ENCODE results near the gene EXOSC10.

The EXOSC10 gene

DNA sequence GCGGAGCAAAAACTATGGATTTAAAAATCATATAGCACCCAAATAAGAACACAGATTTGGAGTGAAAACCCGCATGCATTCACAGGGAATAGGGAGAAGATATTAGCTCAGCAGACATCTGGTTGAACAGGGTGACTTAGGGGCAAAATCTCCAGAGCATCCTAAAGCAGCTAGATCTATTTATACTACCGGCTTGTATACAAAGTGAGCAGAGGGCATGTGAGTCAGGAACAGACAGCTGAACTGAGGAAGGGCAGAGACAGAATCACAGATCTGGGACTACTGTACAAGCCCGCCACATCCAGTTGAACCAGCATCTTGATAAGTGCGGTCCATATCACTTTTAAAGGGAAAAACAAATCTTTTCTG lies 35.2 kb upstream of the EXOSC10 start:
- Histone ChIP-seq H3K4me1 (ENCODE audit: control insufficient read depth in 5 of 5, insufficient read depth in 5 of 5, low read length in 5 of 5) (peaks cover 0 to 11% (median 0%) of the 10 kb centered on the region in 5 donors), H3K27me3 (ENCODE audit: control insufficient read depth in 5 of 5, insufficient read depth in 4 of 5, low read length in 5 of 5) (no peaks in the 10 kb centered on the region), H3K4me3 (ENCODE audit: low read depth in 1 of 5, low read length in 5 of 5) (no peak overlapping the region), H3K9ac (ENCODE audit: low read length in 5 of 5) (peak overlapping the region in 1 of 5 donors; percentile 4), H3K9me3 (ENCODE audit: control insufficient read depth in 5 of 5, low read length in 5 of 5) (no peaks in the 10 kb centered on the region), H3K27ac (ENCODE audit: low read depth, low read length) (no peak overlapping the region), H3K36me3 (ENCODE audit: control insufficient read depth in 5 of 5, insufficient read depth in 5 of 5, low read length in 5 of 5) (peaks cover 29 to 83% (median 76%) of the 10 kb centered on the region in 5 donors)

DNA sequence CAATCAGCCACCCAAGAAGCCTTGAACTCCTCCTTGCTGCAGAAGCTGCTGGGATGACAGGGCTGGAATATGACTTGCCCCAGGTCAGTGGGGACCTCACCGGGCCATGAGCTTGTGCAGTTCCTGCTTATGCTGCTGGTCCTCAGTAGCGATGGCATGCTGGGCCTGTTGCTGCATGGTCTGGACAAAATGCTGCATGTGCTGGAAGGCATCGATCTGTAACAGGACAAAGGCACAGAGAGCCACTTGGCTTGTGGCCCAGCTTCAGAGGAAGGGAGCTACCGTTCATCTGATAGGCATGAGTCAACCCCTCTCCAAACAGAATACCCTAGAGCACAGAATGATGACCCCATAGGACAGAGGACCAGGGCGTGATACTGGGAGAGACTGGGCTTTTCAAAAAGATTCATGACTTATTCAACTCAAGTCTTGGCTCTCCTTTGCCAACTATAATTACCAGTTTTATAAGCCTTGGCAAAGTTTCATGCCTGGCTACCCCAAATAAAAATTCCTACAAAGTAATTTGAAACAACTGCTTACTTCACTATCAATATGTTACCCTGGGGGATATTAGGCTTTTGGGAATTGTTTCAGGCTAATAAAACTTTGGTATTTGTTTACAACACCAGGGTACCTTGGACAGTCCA lies 34.7 kb upstream of the EXOSC10 start:
- Histone ChIP-seq H3K27ac (ENCODE audit: low read depth, low read length) (no peak overlapping the region), H3K4me1 (ENCODE audit: control insufficient read depth in 5 of 5, insufficient read depth in 5 of 5, low read length in 5 of 5) (peaks cover 0 to 11% (median 0%) of the 10 kb centered on the region in 5 donors), H3K4me3 (ENCODE audit: low read depth in 1 of 5, low read length in 5 of 5) (no peak overlapping the region), H3K9me3 (ENCODE audit: control insufficient read depth in 5 of 5, low read length in 5 of 5) (no peaks in the 10 kb centered on the region), H3K36me3 (ENCODE audit: control insufficient read depth in 5 of 5, insufficient read depth in 5 of 5, low read length in 5 of 5) (peaks cover 31 to 83% (median 77%) of the 10 kb centered on the region in 5 donors), H3K9ac (ENCODE audit: low read length in 5 of 5) (peak overlapping the region in 1 of 5 donors; percentile 4), H3K27me3 (ENCODE audit: control insufficient read depth in 5 of 5, insufficient read depth in 4 of 5, low read length in 5 of 5) (no peaks in the 10 kb centered on the region)

DNA sequence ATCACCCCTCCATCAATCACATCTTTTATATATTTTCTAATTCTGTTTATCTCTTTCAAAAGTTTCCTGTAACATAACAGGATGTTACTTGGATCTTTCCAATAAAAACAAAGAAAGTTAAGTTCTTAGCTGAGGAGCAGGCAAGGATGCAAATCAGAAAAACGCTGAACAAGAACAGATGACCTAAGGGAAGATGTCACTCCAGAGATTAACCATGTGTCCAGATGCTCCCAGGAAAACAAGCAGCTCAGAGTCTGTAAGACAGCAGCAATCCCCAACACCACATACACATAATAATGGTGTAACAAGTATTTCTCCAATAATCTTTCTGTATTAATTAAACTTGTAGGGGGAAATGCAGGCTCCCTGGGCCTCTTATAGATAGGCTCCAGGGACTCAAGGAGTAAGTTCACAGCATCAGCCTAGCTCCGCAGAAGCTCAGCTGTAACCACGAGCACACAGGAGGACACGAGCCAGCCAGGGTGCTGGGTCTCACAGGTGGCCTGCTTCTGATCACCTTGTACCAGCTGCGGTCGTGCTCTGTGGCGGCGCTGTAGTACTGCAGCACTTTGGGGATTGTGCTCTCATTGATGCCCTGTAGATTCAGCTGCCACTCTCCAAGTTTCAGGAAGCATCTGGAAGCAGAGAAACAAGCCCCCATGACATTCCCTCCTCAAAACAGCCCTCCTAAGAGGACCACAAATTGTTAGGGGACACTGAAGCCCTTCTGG lies 33.1 kb upstream of the EXOSC10 start:
- Histone ChIP-seq H3K9me3 (ENCODE audit: control insufficient read depth in 5 of 5, low read length in 5 of 5) (no peaks in the 10 kb centered on the region), H3K27ac (ENCODE audit: low read depth, low read length) (no peak overlapping the region), H3K27me3 (ENCODE audit: control insufficient read depth in 5 of 5, insufficient read depth in 4 of 5, low read length in 5 of 5) (no peaks in the 10 kb centered on the region), H3K4me3 (ENCODE audit: low read depth in 1 of 5, low read length in 5 of 5) (no peak overlapping the region), H3K4me1 (ENCODE audit: control insufficient read depth in 5 of 5, insufficient read depth in 5 of 5, low read length in 5 of 5) (peaks cover 0 to 11% (median 0%) of the 10 kb centered on the region in 5 donors), H3K9ac (ENCODE audit: low read length in 5 of 5) (no peak overlapping the region), H3K36me3 (ENCODE audit: control insufficient read depth in 5 of 5, insufficient read depth in 5 of 5, low read length in 5 of 5) (peaks cover 27 to 83% (median 77%) of the 10 kb centered on the region in 5 donors)

DNA sequence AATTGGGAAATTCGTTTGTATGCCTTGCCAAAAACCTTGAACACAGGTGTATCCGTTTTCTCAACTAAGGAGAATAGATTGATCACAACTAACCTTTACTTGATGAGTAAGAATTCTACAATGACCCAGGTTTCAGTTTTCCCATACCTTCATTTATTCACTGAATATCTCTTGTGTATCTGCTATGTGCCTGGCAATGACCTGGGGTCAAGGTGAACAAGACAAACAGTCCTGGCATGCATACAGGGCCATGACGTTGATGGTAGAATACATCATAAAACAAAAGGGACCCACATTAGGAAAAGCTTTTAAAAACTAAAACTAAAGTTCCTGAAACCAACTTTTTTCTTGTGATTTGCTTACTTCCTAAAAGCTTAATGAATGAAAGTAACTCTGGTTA lies 32.1 kb upstream of the EXOSC10 start:
- H3K27me3 ChIP-seq (ENCODE audit: control insufficient read depth in 5 of 5, insufficient read depth in 4 of 5, low read length in 5 of 5): no peaks in the 10 kb centered on the region
- no peak overlapping the region for H3K27ac ChIP-seq (ENCODE audit: low read depth, low read length)
- peaks cover 19 to 83% (median 78%) of the 10 kb centered on the region in 5 donors for H3K36me3 ChIP-seq (ENCODE audit: control insufficient read depth in 5 of 5, insufficient read depth in 5 of 5, low read length in 5 of 5)
- H3K4me3 ChIP-seq (ENCODE audit: low read depth in 1 of 5, low read length in 5 of 5): no peak overlapping the region
- H3K9me3 ChIP-seq (ENCODE audit: control insufficient read depth in 5 of 5, low read length in 5 of 5): no peaks in the 10 kb centered on the region
- H3K4me1 ChIP-seq (ENCODE audit: control insufficient read depth in 5 of 5, insufficient read depth in 5 of 5, low read length in 5 of 5): peaks cover 0 to 11% (median 0%) of the 10 kb centered on the region in 5 donors
- H3K9ac ChIP-seq (ENCODE audit: low read length in 5 of 5): no peak overlapping the region

DNA sequence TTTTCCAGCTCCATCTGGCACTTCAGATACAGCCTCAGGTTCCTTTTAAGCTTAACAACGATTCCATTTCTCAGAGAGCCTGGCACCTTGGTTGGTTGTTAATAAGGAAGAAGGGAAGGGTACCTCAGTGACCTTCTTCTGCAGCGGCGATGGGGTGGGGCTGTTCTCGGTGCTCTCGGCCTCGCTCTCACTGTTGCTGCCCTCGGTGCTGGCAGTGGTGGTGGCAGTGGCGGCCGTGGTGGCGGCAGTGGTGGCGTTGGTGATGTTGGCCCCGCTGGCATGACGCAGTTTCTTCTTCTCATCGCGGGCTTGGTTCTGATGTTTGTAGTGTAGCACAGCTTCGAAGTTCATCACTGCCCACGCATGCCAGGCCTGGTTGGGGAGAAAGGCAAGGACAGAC lies 30.7 kb upstream of the EXOSC10 start:
- peaks cover 22 to 88% (median 82%) of the 10 kb centered on the region in 5 donors for H3K36me3 ChIP-seq (ENCODE audit: control insufficient read depth in 5 of 5, insufficient read depth in 5 of 5, low read length in 5 of 5)
- H3K27ac ChIP-seq (ENCODE audit: low read depth, low read length): no peak overlapping the region
- peaks cover 0 to 11% (median 0%) of the 10 kb centered on the region in 5 donors for H3K4me1 ChIP-seq (ENCODE audit: control insufficient read depth in 5 of 5, insufficient read depth in 5 of 5, low read length in 5 of 5)
- H3K27me3 ChIP-seq (ENCODE audit: control insufficient read depth in 5 of 5, insufficient read depth in 4 of 5, low read length in 5 of 5): no peaks in the 10 kb centered on the region
- no peak overlapping the region for H3K9ac ChIP-seq (ENCODE audit: low read length in 5 of 5)
- H3K4me3 ChIP-seq (ENCODE audit: low read depth in 1 of 5, low read length in 5 of 5): no peak overlapping the region
- H3K9me3 ChIP-seq (ENCODE audit: control insufficient read depth in 5 of 5, low read length in 5 of 5): no peaks in the 10 kb centered on the region

DNA sequence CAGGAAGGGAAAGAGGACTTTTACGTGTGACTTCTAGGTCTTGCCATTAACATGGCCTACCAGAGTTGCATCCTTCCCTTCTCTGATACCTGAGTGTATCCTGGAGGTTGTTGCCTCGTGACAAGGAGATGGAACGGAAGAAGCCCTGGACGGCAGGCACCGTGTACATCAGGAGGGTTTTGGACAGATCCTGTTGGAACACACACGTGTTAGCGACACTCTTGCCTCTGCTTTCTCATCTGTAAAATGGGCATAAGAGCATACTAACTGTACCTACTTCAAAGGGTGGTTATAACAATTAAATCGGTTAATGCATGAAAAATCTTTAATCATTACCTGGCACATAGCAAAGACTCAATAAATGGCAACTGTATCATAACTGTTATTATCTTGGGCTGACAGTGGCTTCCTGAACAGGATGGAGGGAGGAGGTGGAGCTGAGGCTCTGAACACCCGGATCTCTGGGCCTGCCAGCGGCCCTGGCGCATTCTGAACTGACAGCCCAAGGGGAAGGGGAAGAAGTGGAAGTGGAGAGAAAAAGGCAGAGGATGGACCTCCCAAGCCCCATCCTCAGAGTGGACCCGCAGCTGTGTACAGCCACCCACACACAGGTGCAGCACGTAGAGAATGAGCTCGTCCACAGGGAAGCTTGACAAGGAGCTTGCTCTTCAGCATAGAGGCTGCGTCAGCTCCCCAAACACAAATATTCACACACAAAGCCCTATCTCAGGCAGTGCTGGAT lies 30.2 kb upstream of the EXOSC10 start:
- Histone ChIP-seq H3K4me1 (ENCODE audit: control insufficient read depth in 5 of 5, insufficient read depth in 5 of 5, low read length in 5 of 5) (peaks cover 0 to 9% (median 0%) of the 10 kb centered on the region in 5 donors), H3K9ac (ENCODE audit: low read length in 5 of 5) (no peak overlapping the region), H3K27me3 (ENCODE audit: control insufficient read depth in 5 of 5, insufficient read depth in 4 of 5, low read length in 5 of 5) (no peaks in the 10 kb centered on the region), H3K36me3 (ENCODE audit: control insufficient read depth in 5 of 5, insufficient read depth in 5 of 5, low read length in 5 of 5) (peaks cover 22 to 94% (median 86%) of the 10 kb centered on the region in 5 donors), H3K27ac (ENCODE audit: low read depth, low read length) (no peak overlapping the region), H3K9me3 (ENCODE audit: control insufficient read depth in 5 of 5, low read length in 5 of 5) (no peaks in the 10 kb centered on the region), H3K4me3 (ENCODE audit: low read depth in 1 of 5, low read length in 5 of 5) (no peak overlapping the region)

DNA sequence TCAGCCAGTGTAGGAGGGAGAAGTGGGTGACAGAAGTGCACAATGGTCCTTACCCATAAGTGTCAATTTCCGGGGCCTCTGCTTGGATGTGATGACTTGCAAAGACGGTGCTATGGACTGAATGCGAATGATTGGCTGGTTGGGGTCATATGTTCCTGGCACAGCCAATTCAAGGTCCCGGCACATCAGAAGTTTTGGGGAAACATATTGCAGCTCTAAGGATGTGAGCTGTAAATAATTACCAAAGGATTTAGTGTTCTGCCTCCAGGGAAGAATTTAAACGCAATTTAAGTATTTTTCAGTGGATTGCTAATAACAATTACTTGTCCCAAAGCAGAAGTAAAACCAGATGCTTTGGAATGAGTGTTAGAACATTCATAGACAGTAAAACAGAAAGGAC lies 26.9 kb upstream of the EXOSC10 start:
- Histone ChIP-seq H3K4me1 (ENCODE audit: control insufficient read depth in 5 of 5, insufficient read depth in 5 of 5, low read length in 5 of 5) (no peaks in the 10 kb centered on the region), H3K9ac (ENCODE audit: low read length in 5 of 5) (no peak overlapping the region), H3K27ac (ENCODE audit: low read depth, low read length) (no peak overlapping the region), H3K9me3 (ENCODE audit: control insufficient read depth in 5 of 5, low read length in 5 of 5) (no peaks in the 10 kb centered on the region), H3K36me3 (ENCODE audit: control insufficient read depth in 5 of 5, insufficient read depth in 5 of 5, low read length in 5 of 5) (peaks cover 16 to 93% (median 85%) of the 10 kb centered on the region in 5 donors), H3K4me3 (ENCODE audit: low read depth in 1 of 5, low read length in 5 of 5) (no peak overlapping the region), H3K27me3 (ENCODE audit: control insufficient read depth in 5 of 5, insufficient read depth in 4 of 5, low read length in 5 of 5) (no peaks in the 10 kb centered on the region)

DNA sequence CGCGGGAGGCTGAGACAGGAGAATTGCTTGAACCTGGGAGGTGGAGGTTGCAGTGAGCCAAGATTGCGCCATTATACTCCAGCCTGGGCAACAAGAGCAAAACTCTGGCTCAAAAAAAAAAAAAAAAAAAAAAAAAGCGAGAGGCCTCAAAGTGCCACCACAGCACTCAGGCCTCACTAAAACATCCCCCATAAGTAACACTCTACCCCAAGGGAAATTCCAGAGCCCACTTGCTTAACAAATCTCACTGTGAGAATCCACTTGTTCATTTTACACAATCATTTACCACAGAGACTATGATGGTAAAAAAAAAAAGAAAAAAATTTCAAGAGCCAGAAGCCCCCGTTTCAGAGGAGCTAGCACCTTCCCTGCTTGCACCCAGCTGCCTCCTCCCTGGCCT lies 26.3 kb upstream of the EXOSC10 start:
- H3K27ac ChIP-seq (ENCODE audit: low read depth, low read length): no peak overlapping the region
- H3K4me3 ChIP-seq (ENCODE audit: low read depth in 1 of 5, low read length in 5 of 5): no peak overlapping the region
- H3K9ac ChIP-seq (ENCODE audit: low read length in 5 of 5): no peak overlapping the region
- H3K27me3 ChIP-seq (ENCODE audit: control insufficient read depth in 5 of 5, insufficient read depth in 4 of 5, low read length in 5 of 5): no peaks in the 10 kb centered on the region
- H3K36me3 ChIP-seq (ENCODE audit: control insufficient read depth in 5 of 5, insufficient read depth in 5 of 5, low read length in 5 of 5): peaks cover 20 to 93% (median 85%) of the 10 kb centered on the region in 5 donors
- no peaks in the 10 kb centered on the region for H3K4me1 ChIP-seq (ENCODE audit: control insufficient read depth in 5 of 5, insufficient read depth in 5 of 5, low read length in 5 of 5)
- H3K9me3 ChIP-seq (ENCODE audit: control insufficient read depth in 5 of 5, low read length in 5 of 5): no peaks in the 10 kb centered on the region

DNA sequence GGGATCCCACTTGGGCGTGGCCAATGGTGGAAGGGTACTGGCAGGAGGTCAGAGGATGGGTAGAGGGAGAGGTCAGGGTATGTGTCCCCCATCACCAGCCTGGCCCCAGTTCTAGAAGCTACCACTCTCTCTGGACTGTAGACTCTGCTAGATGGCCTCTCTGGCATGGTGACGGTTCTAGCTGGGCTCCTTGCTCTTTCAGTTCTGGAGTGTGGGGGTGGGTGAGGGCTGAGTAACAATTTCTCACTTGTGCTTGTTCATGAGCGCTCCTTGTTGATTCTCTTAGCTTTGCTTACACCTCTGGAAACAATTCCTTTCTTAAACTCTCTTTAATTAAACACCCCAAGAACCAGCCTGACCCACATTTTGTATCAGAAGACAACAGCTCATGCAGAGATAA lies 25.3 kb upstream of the EXOSC10 start:
- Histone ChIP-seq H3K36me3 (ENCODE audit: control insufficient read depth in 5 of 5, insufficient read depth in 5 of 5, low read length in 5 of 5) (peaks cover 20 to 91% (median 78%) of the 10 kb centered on the region in 5 donors), H3K9ac (ENCODE audit: low read length in 5 of 5) (no peak overlapping the region), H3K4me1 (ENCODE audit: control insufficient read depth in 5 of 5, insufficient read depth in 5 of 5, low read length in 5 of 5) (no peaks in the 10 kb centered on the region), H3K9me3 (ENCODE audit: control insufficient read depth in 5 of 5, low read length in 5 of 5) (no peaks in the 10 kb centered on the region), H3K27me3 (ENCODE audit: control insufficient read depth in 5 of 5, insufficient read depth in 4 of 5, low read length in 5 of 5) (no peaks in the 10 kb centered on the region), H3K4me3 (ENCODE audit: low read depth in 1 of 5, low read length in 5 of 5) (no peak overlapping the region), H3K27ac (ENCODE audit: low read depth, low read length) (no peak overlapping the region)

DNA sequence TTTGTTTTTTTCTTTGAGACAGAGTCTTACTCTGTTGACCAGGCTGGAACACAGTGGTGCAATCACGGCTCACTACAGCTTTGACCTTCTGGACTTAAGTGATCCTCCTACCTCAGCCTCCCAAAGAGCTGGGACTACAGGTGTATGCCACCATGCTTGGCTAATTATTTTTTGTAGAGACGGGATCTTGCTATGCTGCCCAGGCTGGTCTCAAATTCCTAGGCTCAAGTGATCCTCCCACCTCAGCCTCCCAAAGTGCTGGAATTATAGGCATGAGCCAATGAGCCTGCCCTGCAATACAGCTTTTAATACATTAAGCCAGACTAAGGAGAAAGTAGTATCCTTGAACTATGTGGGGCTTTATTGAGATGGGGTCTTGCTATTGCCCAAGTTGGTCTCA lies 16.6 kb upstream of the EXOSC10 start:
- no peaks in the 10 kb centered on the region for H3K4me1 ChIP-seq (ENCODE audit: control insufficient read depth in 5 of 5, insufficient read depth in 5 of 5, low read length in 5 of 5)
- H3K27ac ChIP-seq (ENCODE audit: low read depth, low read length): no peak overlapping the region
- H3K27me3 ChIP-seq (ENCODE audit: control insufficient read depth in 5 of 5, insufficient read depth in 4 of 5, low read length in 5 of 5): no peaks in the 10 kb centered on the region
- H3K9me3 ChIP-seq (ENCODE audit: control insufficient read depth in 5 of 5, low read length in 5 of 5): no peaks in the 10 kb centered on the region
- no peak overlapping the region for H3K9ac ChIP-seq (ENCODE audit: low read length in 5 of 5)
- peaks cover 18 to 80% (median 58%) of the 10 kb centered on the region in 5 donors for H3K36me3 ChIP-seq (ENCODE audit: control insufficient read depth in 5 of 5, insufficient read depth in 5 of 5, low read length in 5 of 5)
- no peak overlapping the region for H3K4me3 ChIP-seq (ENCODE audit: low read depth in 1 of 5, low read length in 5 of 5)

Data from subcutaneous abdominal adipose tissue (tissue), 5 donors.